ENCODE results near the gene ZNF610. TPM values are rescaled to one million over a fixed set of nuclear protein-coding genes. Genes with fewer than 3 reads are reported as not detected.
A peak's percentile ranks its signal among the peaks of the same experiment; 100 is the strongest.

ZNF610 gene
- total and polyA plus RNA-seq, 2 of the 13 experiments (the other 11 are each of a cell fraction or from before 2014, with no cell fraction given) = 0.32 to 0.69 TPM

DNA sequence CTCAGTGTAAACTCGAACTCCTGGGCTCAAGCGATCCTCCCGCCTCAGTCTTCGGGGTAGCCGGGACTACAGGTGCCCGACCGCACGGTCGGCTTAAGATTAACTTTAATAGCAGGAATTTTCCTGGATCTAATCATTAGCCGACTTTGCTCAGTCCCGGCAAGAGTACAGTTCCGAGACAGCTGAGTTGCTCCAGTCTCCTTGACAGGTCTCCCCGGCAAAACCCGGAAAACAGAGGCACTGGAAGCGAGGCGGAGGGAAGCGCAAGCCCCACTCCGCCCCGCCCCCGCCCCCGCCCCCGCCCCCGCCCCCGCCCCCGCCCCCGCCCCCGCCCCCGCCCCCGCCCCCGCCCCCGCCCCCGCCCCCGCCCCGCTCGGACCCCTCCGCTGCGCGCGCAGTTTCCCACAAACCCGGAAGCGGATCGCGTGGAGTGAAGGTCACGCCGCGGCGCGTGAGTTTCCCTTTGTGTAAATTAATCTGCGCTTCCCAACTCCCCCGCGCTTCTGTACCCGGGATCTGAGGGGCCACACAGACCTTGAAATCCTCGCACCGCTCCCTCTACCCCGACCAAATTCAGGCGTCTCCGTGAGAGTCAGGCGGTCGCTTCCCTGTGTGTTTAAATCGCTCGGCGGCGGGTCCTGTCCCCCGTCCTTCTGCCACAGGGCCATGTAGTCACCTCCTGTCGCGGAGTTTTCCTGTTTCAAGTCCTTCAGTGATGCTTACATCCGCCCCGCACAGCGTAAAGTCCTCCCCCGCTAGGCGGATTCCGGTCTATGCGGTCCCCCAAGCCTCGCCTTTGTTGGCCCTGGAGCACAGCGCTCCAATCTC, 39.1 kb upstream of the ZNF610 start, which contains the start of gene ZNF480 (continued):
- TF ChIP-seq, protein P1, sequence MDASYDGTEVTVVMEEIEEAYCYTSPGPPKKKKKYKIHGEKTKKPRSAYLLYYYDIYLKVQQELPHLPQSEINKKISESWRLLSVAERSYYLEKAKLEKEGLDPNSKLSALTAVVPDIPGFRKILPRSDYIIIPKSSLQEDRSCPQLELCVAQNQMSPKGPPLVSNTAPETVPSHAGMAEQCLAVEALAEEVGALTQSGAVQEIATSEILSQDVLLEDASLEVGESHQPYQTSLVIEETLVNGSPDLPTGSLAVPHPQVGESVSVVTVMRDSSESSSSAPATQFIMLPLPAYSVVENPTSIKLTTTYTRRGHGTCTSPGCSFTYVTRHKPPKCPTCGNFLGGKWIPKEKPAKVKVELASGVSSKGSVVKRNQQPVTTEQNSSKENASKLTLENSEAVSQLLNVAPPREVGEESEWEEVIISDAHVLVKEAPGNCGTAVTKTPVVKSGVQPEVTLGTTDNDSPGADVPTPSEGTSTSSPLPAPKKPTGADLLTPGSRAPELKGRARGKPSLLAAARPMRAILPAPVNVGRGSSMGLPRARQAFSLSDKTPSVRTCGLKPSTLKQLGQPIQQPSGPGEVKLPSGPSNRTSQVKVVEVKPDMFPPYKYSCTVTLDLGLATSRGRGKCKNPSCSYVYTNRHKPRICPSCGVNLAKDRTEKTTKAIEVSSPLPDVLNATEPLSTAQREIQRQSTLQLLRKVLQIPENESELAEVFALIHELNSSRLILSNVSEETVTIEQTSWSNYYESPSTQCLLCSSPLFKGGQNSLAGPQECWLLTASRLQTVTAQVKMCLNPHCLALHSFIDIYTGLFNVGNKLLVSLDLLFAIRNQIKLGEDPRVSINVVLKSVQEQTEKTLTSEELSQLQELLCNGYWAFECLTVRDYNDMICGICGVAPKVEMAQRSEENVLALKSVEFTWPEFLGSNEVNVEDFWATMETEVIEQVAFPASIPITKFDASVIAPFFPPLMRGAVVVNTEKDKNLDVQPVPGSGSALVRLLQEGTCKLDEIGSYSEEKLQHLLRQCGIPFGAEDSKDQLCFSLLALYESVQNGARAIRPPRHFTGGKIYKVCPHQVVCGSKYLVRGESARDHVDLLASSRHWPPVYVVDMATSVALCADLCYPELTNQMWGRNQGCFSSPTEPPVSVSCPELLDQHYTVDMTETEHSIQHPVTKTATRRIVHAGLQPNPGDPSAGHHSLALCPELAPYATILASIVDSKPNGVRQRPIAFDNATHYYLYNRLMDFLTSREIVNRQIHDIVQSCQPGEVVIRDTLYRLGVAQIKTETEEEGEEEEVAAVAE (CRISPR knock-in tag; IDR thresholded peaks at IDR 0.05; ENCODE audit: borderline replicate concordance) = no peak
- TF ChIP-seq ZBTB38 (CRISPR knock-in tag; IDR thresholded peaks at IDR 0.05) = peak; percentile 29; the same call in 1 of the 2 replicates
- TF ChIP-seq, protein P2, sequence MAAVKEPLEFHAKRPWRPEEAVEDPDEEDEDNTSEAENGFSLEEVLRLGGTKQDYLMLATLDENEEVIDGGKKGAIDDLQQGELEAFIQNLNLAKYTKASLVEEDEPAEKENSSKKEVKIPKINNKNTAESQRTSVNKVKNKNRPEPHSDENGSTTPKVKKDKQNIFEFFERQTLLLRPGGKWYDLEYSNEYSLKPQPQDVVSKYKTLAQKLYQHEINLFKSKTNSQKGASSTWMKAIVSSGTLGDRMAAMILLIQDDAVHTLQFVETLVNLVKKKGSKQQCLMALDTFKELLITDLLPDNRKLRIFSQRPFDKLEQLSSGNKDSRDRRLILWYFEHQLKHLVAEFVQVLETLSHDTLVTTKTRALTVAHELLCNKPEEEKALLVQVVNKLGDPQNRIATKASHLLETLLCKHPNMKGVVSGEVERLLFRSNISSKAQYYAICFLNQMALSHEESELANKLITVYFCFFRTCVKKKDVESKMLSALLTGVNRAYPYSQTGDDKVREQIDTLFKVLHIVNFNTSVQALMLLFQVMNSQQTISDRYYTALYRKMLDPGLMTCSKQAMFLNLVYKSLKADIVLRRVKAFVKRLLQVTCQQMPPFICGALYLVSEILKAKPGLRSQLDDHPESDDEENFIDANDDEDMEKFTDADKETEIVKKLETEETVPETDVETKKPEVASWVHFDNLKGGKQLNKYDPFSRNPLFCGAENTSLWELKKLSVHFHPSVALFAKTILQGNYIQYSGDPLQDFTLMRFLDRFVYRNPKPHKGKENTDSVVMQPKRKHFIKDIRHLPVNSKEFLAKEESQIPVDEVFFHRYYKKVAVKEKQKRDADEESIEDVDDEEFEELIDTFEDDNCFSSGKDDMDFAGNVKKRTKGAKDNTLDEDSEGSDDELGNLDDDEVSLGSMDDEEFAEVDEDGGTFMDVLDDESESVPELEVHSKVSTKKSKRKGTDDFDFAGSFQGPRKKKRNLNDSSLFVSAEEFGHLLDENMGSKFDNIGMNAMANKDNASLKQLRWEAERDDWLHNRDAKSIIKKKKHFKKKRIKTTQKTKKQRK (IDR thresholded peaks at IDR 0.05; ENCODE audit: low read length) = no peak
- no peak for TF ChIP-seq ZNF292 (CRISPR knock-in tag; IDR thresholded peaks at IDR 0.05; ENCODE audit: borderline replicate concordance, low read depth)
- no peak for TF ChIP-seq IRX3 (CRISPR knock-in tag; IDR thresholded peaks at IDR 0.05; ENCODE audit: borderline replicate concordance, low read depth)
- no peak for TF ChIP-seq ZNF598 (CRISPR knock-in tag; IDR thresholded peaks at IDR 0.05; ENCODE audit: borderline replicate concordance)
- TF ChIP-seq GABPB1 (CRISPR knock-in tag; IDR thresholded peaks at IDR 0.05) = peak; percentile 77
- TF ChIP-seq XRCC5 (optimal IDR thresholded peaks at IDR 0.05; ENCODE audit: low read length) = no peak
- no peak for TF ChIP-seq GTF2F1 (IDR thresholded peaks at IDR 0.05; ENCODE audit: low read length)
- no peak for TF ChIP-seq ZNF773 (CRISPR knock-in tag; IDR thresholded peaks at IDR 0.05; ENCODE audit: borderline replicate concordance)
- TF ChIP-seq HMG20B (CRISPR knock-in tag; conservative IDR thresholded peaks at IDR 0.05) = no peak
- TF ChIP-seq ZNF17 (CRISPR knock-in tag; IDR thresholded peaks at IDR 0.05) = no peak
- no peak for TF ChIP-seq ZNF768 (CRISPR knock-in tag; IDR thresholded peaks at IDR 0.05)
- TF ChIP-seq, protein P3, sequence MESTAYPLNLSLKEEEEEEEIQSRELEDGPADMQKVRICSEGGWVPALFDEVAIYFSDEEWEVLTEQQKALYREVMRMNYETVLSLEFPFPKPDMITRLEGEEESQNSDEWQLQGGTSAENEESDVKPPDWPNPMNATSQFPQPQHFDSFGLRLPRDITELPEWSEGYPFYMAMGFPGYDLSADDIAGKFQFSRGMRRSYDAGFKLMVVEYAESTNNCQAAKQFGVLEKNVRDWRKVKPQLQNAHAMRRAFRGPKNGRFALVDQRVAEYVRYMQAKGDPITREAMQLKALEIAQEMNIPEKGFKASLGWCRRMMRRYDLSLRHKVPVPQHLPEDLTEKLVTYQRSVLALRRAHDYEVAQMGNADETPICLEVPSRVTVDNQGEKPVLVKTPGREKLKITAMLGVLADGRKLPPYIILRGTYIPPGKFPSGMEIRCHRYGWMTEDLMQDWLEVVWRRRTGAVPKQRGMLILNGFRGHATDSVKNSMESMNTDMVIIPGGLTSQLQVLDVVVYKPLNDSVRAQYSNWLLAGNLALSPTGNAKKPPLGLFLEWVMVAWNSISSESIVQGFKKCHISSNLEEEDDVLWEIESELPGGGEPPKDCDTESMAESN (CRISPR knock-in tag; conservative IDR thresholded peaks at IDR 0.05) = no peak
- TF ChIP-seq HOXD1 (CRISPR knock-in tag; IDR thresholded peaks at IDR 0.05) = no peak
- TF ChIP-seq, protein P4, sequence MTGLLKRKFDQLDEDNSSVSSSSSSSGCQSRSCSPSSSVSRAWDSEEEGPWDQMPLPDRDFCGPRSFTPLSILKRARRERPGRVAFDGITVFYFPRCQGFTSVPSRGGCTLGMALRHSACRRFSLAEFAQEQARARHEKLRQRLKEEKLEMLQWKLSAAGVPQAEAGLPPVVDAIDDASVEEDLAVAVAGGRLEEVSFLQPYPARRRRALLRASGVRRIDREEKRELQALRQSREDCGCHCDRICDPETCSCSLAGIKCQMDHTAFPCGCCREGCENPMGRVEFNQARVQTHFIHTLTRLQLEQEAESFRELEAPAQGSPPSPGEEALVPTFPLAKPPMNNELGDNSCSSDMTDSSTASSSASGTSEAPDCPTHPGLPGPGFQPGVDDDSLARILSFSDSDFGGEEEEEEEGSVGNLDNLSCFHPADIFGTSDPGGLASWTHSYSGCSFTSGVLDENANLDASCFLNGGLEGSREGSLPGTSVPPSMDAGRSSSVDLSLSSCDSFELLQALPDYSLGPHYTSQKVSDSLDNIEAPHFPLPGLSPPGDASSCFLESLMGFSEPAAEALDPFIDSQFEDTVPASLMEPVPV (CRISPR knock-in tag; IDR thresholded peaks at IDR 0.05) = no peak
- TF ChIP-seq PRMT3 (CRISPR knock-in tag; IDR thresholded peaks at IDR 0.05; ENCODE audit: borderline replicate concordance, low read depth) = no peak
- no peak for TF ChIP-seq ZNF335 (CRISPR knock-in tag; IDR thresholded peaks at IDR 0.05)

Data from HepG2 (cell line).